ENCODE data around the gene ZKSCAN2.

DNA sequence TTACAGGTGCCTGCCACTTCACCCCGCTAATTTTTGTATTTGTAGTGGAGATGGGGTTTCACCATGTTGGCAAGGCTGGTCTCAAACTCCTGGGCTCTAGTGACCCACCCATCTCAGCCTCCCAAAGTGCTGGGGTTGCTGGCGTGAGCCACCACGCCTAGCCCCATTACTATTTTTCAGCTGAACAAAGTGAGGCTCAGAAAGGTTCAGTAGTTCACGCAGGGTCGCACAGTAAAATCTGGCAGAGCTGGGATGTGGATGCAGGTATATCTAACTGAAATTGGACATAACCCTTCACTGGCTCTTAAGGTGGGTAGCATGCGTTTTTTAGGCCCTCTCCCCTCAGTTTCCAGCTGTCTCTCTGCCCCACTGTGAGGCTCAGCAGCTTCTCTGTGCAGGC, 33.7 kb downstream of the ZKSCAN2 start:
- TF ChIP-seq, protein P1, sequence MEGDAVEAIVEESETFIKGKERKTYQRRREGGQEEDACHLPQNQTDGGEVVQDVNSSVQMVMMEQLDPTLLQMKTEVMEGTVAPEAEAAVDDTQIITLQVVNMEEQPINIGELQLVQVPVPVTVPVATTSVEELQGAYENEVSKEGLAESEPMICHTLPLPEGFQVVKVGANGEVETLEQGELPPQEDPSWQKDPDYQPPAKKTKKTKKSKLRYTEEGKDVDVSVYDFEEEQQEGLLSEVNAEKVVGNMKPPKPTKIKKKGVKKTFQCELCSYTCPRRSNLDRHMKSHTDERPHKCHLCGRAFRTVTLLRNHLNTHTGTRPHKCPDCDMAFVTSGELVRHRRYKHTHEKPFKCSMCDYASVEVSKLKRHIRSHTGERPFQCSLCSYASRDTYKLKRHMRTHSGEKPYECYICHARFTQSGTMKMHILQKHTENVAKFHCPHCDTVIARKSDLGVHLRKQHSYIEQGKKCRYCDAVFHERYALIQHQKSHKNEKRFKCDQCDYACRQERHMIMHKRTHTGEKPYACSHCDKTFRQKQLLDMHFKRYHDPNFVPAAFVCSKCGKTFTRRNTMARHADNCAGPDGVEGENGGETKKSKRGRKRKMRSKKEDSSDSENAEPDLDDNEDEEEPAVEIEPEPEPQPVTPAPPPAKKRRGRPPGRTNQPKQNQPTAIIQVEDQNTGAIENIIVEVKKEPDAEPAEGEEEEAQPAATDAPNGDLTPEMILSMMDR (optimal IDR thresholded peaks at IDR 0.05 in 1 of 3, IDR thresholded peaks at IDR 0.05 in 1 of 3, conservative IDR thresholded peaks at IDR 0.05 in 1 of 3; ENCODE audit: extremely low read depth in 1 of 3, insufficient read depth in 2 of 3, low read length in 3 of 3) = no peak
- no peak for TF ChIP-seq EZH2 (IDR thresholded peaks at IDR 0.05; ENCODE audit: low read length)

Measured in keratinocyte (primary cell).